ENCODE data around the gene XRCC5.
"Not testable (repeated sequence)": the region's sequence is repeated elsewhere in the genome, so short reads cannot be mapped to it uniquely, and the experiment has no call there.

The XRCC5 gene

GRCh38 chr2:216118474-216118873 lies 9.3 kb downstream of the XRCC5 start:
- no peak for DNase-seq (ENCODE audit: low read depth in 2 of 2)

GRCh38 chr2:216119146-216119545 lies 10.0 kb downstream of the XRCC5 start:
- no peak for DNase-seq (ENCODE audit: low read depth in 2 of 2)

- DNase-seq (ENCODE audit: low read depth in 2 of 2): no peak
Observed at GRCh38 chr2:216119986-216120385, 10.8 kb downstream of the XRCC5 start.

GRCh38 chr2:216121255-216121654 lies 12.1 kb downstream of the XRCC5 start:
- DNase-seq (ENCODE audit: low read depth in 2 of 2): no peak

GRCh38 chr2:216126943-216127342 lies 17.8 kb downstream of the XRCC5 start:
- DNase-seq (ENCODE audit: low read depth in 2 of 2): no peak

GRCh38 chr2:216130346-216130971 lies 21.3 kb downstream of the XRCC5 start:
- DNase-seq (ENCODE audit: low read depth in 2 of 2): no peak

- DNase-seq (ENCODE audit: low read depth in 2 of 2): no peak
Observed at GRCh38 chr2:216131175-216131926, 22.2 kb downstream of the XRCC5 start.

GRCh38 chr2:216132585-216132984 lies 23.4 kb downstream of the XRCC5 start:
- no peak for DNase-seq (ENCODE audit: low read depth in 2 of 2)

GRCh38 chr2:216133397-216133796 lies 24.2 kb downstream of the XRCC5 start:
- no peak for DNase-seq (ENCODE audit: low read depth in 2 of 2)

GRCh38 chr2:216134958-216135541 lies 25.9 kb downstream of the XRCC5 start:
- DNase-seq (ENCODE audit: low read depth in 2 of 2): no peak

- no peak for DNase-seq (ENCODE audit: low read depth in 2 of 2)
Observed at GRCh38 chr2:216139884-216140283, 30.7 kb downstream of the XRCC5 start.

GRCh38 chr2:216141516-216141915 lies 32.4 kb downstream of the XRCC5 start:
- not testable (repeated sequence) for DNase-seq (ENCODE audit: low read depth in 2 of 2)

GRCh38 chr2:216142540-216142939 lies 33.4 kb downstream of the XRCC5 start:
- no peak for DNase-seq (ENCODE audit: low read depth in 2 of 2)

GRCh38 chr2:216144372-216144771 lies 35.2 kb downstream of the XRCC5 start:
- DNase-seq (ENCODE audit: low read depth in 2 of 2): no peak

GRCh38 chr2:216144857-216145256 lies 35.7 kb downstream of the XRCC5 start:
- no peak for DNase-seq (ENCODE audit: low read depth in 2 of 2)

- DNase-seq (ENCODE audit: low read depth in 2 of 2): no peak
Observed at GRCh38 chr2:216146573-216146972, 37.4 kb downstream of the XRCC5 start.

GRCh38 chr2:216147172-216148131 lies 38.3 kb downstream of the XRCC5 start:
- DNase-seq (ENCODE audit: low read depth in 2 of 2): no peak

GRCh38 chr2:216148983-216149382 lies 39.8 kb downstream of the XRCC5 start:
- no peak for DNase-seq (ENCODE audit: low read depth in 2 of 2)

GRCh38 chr2:216149741-216150140 lies 40.6 kb downstream of the XRCC5 start:
- no peak for DNase-seq (ENCODE audit: low read depth in 2 of 2)

- DNase-seq (ENCODE audit: low read depth in 2 of 2): no peak
Observed at GRCh38 chr2:216151313-216152025, 42.3 kb downstream of the XRCC5 start.

GRCh38 chr2:216155954-216156353 lies 46.8 kb downstream of the XRCC5 start:
- no peak for DNase-seq (ENCODE audit: low read depth in 2 of 2)

All from stimulated activated CD8-positive, alpha-beta memory T cell treated with anti-CD3 and anti-CD28 coated beads, Interleukin-7, amount 100 ng/mL, for 4 hours (primary cell).